Brain microvascular endothelial cell (primary cell): ENCODE measurements around the gene HP1BP3.

Experiments used
- DNase-seq: peaks from one replicate; pipeline ENCODE4 v3.0.0-alpha.2; 2020
- H3K27ac ChIP-seq: fragments of 250-450 bp; sonication (Bioruptor Pico); 2 replicates; pipeline ENCODE4 v1.5.1; 2020; ENCODE audit warnings: mild to moderate bottlenecking, moderate library complexity
- H3K27me3 ChIP-seq: fragments of 250-450 bp; sonication (Bioruptor Pico); replicated peaks from 2 replicates; pipeline ENCODE4 v1.5.1; 2020; ENCODE audit warnings: mild to moderate bottlenecking
- H3K36me3 ChIP-seq: fragments of 250-450 bp; sonication (Bioruptor Pico); replicated peaks from 2 replicates; pipeline ENCODE4 v1.5.1; 2020; ENCODE audit warnings: mild to moderate bottlenecking
- H3K4me3 ChIP-seq: 2 replicates; pipeline ENCODE4 v1.5.1; 2011; ENCODE audit warnings: low read depth, mild to moderate bottlenecking, control low read depth, low read length, moderate library complexity
- CTCF ChIP-seq: IDR thresholded peaks from 2 replicates; pipeline ENCODE4 v1.5.1; 2011; ENCODE audit warnings: low read depth, mild to moderate bottlenecking, moderate library complexity, low read length, control low read depth, inconsistent platforms; ENCODE audit errors: missing control alignments
- in situ Hi-C: cut with HindIII; loops from 2 replicates; pipeline ENCODE4 v1.10.0; 2017; ENCODE audit warnings: low sequenced_read_pairs, low pct_ligation_motif_present

The HP1BP3 gene

GRCh38 chr1:20740781-20741180 lies 46.3 kb downstream of the HP1BP3 start:
- in situ Hi-C loops, result no loop called here
- Histone ChIP-seq H3K36me3 (peaks cover 22% of the 10 kb centered on the region), H3K27ac (no peak overlapping the region), H3K4me3 (no peak overlapping the region), H3K27me3 (no peaks in the 10 kb centered on the region)
- no peak for DNase-seq
- no peak for TF ChIP-seq CTCF

GRCh38 chr1:20739225-20739624 lies 47.9 kb downstream of the HP1BP3 start:
- Histone ChIP-seq H3K27ac (peak overlapping the region; percentile 14), H3K4me3 (no peak overlapping the region), H3K27me3 (no peaks in the 10 kb centered on the region), H3K36me3 (peaks cover 13% of the 10 kb centered on the region)
- in situ Hi-C loops, result no loop called here
- DNase-seq, result no peak
- no peak for TF ChIP-seq CTCF

- DNase-seq, result no peak
- no peak overlapping the region for H3K4me3 ChIP-seq
- no peak overlapping the region for H3K27ac ChIP-seq
- in situ Hi-C loops, result no loop called here
- no peaks in the 10 kb centered on the region for H3K27me3 ChIP-seq
- peaks cover 2% of the 10 kb centered on the region for H3K36me3 ChIP-seq
- no peak for TF ChIP-seq CTCF
Observed at GRCh38 chr1:20735581-20736111, 51.5 kb downstream of the HP1BP3 start.

GRCh38 chr1:20733360-20733975 lies 53.6 kb downstream of the HP1BP3 start:
- no peak for TF ChIP-seq CTCF
- peak overlapping the region; percentile 27 for H3K4me3 ChIP-seq
- in situ Hi-C loops, result no loop called here
- no peaks in the 10 kb centered on the region for H3K27me3 ChIP-seq
- peak overlapping the region; percentile 35 for H3K27ac ChIP-seq
- no peak for DNase-seq
- peaks cover 2% of the 10 kb centered on the region for H3K36me3 ChIP-seq

- Histone ChIP-seq H3K27ac (peak within 1 kb of the TSS; percentile 63), H3K27me3 (no peaks in the 10 kb centered on the region), H3K36me3 (peaks cover 2% of the 10 kb centered on the region), H3K4me3 (peak within 1 kb of the TSS; percentile 61)
- peak; percentile 55 for TF ChIP-seq CTCF
- peak; percentile 95 for DNase-seq
- in situ Hi-C loops, result no loop called here
Observed at GRCh38 chr1:20732588-20733359, 54.3 kb downstream of the HP1BP3 start, which contains the start of gene SH2D5. TSS of gene SH2D5 (minus strand) at chr1:20732703. CDS start at chr1:20728044, 4,659 bp downstream.
